ENCODE data around the gene PCDHGA9. TPM values are rescaled to one million over a fixed set of nuclear protein-coding genes. Genes with fewer than 3 reads are reported as not detected.
A peak's percentile ranks its signal among the peaks of the same experiment; 100 is the strongest.

PCDHGA9 gene
- under 1 TPM; 0.13 to 0.19 TPM for total RNA-seq
- polyA plus RNA-seq = under 1 TPM in 1 of 3 donors, not detected in 2; 0.14 TPM
- 0 to 0.69 (median 0.11) reads per million in 6 experiments for total RNA-seq

- H3K36me3 Mint-ChIP-seq = peaks cover 7 to 45% (median 24%) of the 10 kb centered on the region in 3 donors
- no peak within 1 kb of the TSS for H3K27ac Mint-ChIP-seq
- peak within 1 kb of the TSS; percentile 43 to 77 (median 60) for H3K4me3 Mint-ChIP-seq
- peaks cover 45 to 84% (median 63%) of the 10 kb centered on the region in 5 donors for H3K27me3 Mint-ChIP-seq
- peaks cover 0 to 73% (median 30%) of the 10 kb centered on the region in 9 donors for H3K9me3 Mint-ChIP-seq
- POLR2A ChIA-PET = no interaction called here
- DNase-seq = no peak
- no peak for ATAC-seq
- no peaks in the 10 kb centered on the region for H3K4me1 Mint-ChIP-seq
Observed at GRCh38 chr5:141402553-141403243, at the start of gene PCDHGA9. TSS of gene PCDHGA9 (plus strand) at chr5:141402778. CDS start at chr5:141402953, 175 bp downstream.

GRCh38 chr5:141354900-141355469, 47.6 kb upstream of the PCDHGA9 start, which contains the start of gene PCDHGA4:
TSS of gene PCDHGA4 (plus strand) at chr5:141355021. CDS start at chr5:141355108, 87 bp downstream.
- Mint-ChIP-seq H3K27ac (no peak within 1 kb of the TSS), H3K4me3 (peak within 1 kb of the TSS in 8 of 10 donors; percentile 6 to 58 (median 30)), H3K4me1 (peaks cover 0 to 5% (median 2%) of the 10 kb centered on the region in 4 donors), H3K9me3 (peaks cover 6 to 81% (median 49%) of the 10 kb centered on the region in 9 donors), H3K36me3 (peaks cover 16 to 54% (median 21%) of the 10 kb centered on the region in 3 donors), H3K27me3 (peaks cover 39 to 99% (median 72%) of the 10 kb centered on the region in 5 donors)
- ATAC-seq (peak in 1 of 2 donors; percentile 27), DNase-seq (no peak)
- POLR2A ChIA-PET = no interaction called here

GRCh38 chr5:141355641-141356040, 46.9 kb upstream of the PCDHGA9 start:
- Mint-ChIP-seq H3K4me1 (peaks cover 0 to 6% (median 2%) of the 10 kb centered on the region in 4 donors), H3K27me3 (peaks cover 39 to 99% (median 72%) of the 10 kb centered on the region in 5 donors), H3K9me3 (peaks cover 0 to 81% (median 49%) of the 10 kb centered on the region in 9 donors), H3K4me3 (no peak overlapping the region), H3K27ac (no peak overlapping the region), H3K36me3 (peaks cover 14 to 55% (median 23%) of the 10 kb centered on the region in 3 donors)
- DNase-seq (no peak), ATAC-seq (no peak)
- POLR2A ChIA-PET = no interaction called here

DNA sequence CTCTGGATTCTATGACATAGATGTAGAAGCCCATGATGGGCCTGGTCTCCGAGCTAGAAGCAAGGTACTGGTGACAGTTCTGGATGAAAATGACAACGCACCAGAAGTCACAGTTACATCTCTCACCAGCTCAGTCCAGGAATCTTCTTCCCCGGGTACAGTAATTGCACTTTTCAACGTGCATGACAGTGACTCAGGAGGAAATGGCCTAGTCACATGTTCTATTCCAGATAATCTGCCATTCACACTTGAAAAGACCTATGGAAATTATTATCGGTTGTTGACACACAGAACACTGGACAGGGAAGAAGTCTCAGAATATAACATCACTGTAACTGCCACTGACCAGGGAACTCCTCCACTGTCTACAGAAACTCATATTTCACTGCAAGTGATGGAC, 46.4 kb upstream of the PCDHGA9 start:
- Mint-ChIP-seq H3K4me3 (no peak overlapping the region), H3K27me3 (peaks cover 41 to 99% (median 72%) of the 10 kb centered on the region in 5 donors), H3K4me1 (peaks cover 0 to 6% (median 2%) of the 10 kb centered on the region in 4 donors), H3K9me3 (peaks cover 0 to 81% (median 52%) of the 10 kb centered on the region in 9 donors), H3K36me3 (peaks cover 17 to 60% (median 22%) of the 10 kb centered on the region in 3 donors), H3K27ac (no peak overlapping the region)
- ATAC-seq (no peak), DNase-seq (no peak)
- POLR2A ChIA-PET = no interaction called here

DNA sequence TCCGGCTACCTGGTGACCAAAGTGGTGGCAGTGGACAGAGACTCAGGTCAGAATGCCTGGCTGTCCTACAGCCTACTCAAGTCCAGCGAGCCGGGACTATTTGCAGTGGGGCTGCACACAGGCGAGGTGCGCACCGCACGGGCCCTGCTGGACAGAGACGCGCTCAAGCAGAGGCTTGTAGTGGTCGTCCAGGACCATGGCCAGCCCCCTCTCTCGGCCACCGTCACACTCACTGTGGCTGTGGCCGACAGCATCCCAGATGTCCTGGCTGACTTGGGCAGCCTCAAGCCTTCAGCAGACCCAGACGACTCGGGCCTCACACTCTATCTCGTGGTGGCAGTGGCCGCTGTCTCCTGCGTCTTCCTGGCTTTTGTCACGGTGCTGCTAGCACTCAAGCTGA, 45.6 kb upstream of the PCDHGA9 start:
- Mint-ChIP-seq H3K4me1 (peaks cover 0 to 6% (median 2%) of the 10 kb centered on the region in 4 donors), H3K27ac (no peak overlapping the region), H3K9me3 (peaks cover 0 to 85% (median 56%) of the 10 kb centered on the region in 9 donors), H3K4me3 (no peak overlapping the region), H3K36me3 (peaks cover 19 to 64% (median 21%) of the 10 kb centered on the region in 3 donors), H3K27me3 (peaks cover 44 to 97% (median 70%) of the 10 kb centered on the region in 5 donors)
- POLR2A ChIA-PET = no interaction called here
- no peak for DNase-seq
- no peak for ATAC-seq

DNA sequence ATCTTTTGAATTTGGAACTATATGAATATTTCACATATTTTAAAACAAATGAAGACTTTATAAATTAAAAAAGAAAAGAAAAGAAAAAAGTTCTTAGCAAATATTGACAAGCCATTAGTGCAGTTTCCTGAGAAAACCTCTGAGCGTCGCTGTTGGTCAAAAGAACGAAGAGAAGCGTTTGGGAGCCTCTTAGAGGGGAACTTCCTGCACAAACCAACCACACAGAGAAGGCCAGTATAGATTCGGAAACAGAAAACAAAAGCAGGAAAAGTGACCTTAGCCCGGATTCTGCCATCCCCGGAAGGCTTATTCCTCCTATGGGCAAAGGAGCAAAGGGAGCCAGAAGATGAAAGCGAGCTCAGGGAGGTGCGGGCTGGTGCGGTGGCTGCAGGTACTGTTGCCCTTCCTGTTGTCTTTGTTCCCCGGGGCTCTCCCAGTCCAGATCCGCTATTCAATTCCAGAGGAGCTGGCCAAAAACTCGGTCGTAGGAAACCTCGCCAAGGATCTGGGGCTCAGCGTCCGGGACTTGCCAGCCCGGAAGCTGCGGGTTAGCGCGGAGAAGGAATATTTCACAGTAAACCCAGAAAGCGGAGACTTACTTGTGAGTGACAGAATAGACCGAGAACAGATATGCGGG, 42.7 kb upstream of the PCDHGA9 start, which contains the start of gene PCDHGB2:
Gene PCDHGB2 (plus strand): TSS at position 205 of the 637 bp plus-strand sequence. CDS start 142 bp downstream, at position 347.
- POLR2A ChIA-PET = no interaction called here
- Mint-ChIP-seq H3K4me1 (peaks cover 0 to 6% (median 2%) of the 10 kb centered on the region in 4 donors), H3K27ac (peak within 1 kb of the TSS in 4 of 10 donors; percentile 48 to 76 (median 62)), H3K27me3 (peaks cover 51 to 98% (median 74%) of the 10 kb centered on the region in 5 donors), H3K36me3 (peaks cover 24 to 71% (median 35%) of the 10 kb centered on the region in 3 donors), H3K9me3 (peaks cover 0 to 89% (median 56%) of the 10 kb centered on the region in 9 donors), H3K4me3 (peak within 1 kb of the TSS; percentile 70 to 89 (median 84))
- DNase-seq (peak in 4 of 10 donors; percentile 9 to 25 (median 19)), ATAC-seq (peak; percentile 39 to 53)

- DNase-seq (no peak), ATAC-seq (no peak)
- POLR2A ChIA-PET = no interaction called here
- peaks cover 0 to 90% (median 59%) of the 10 kb centered on the region in 9 donors for H3K9me3 Mint-ChIP-seq
- H3K27ac Mint-ChIP-seq = peak overlapping the region in 1 of 10 donors; percentile 9
- H3K36me3 Mint-ChIP-seq = peaks cover 29 to 72% (median 42%) of the 10 kb centered on the region in 3 donors
- H3K27me3 Mint-ChIP-seq = peaks cover 58 to 98% (median 78%) of the 10 kb centered on the region in 5 donors
- H3K4me1 Mint-ChIP-seq = peaks cover 0 to 6% (median 2%) of the 10 kb centered on the region in 4 donors
- peak overlapping the region in 4 of 10 donors; percentile 6 to 42 (median 27) for H3K4me3 Mint-ChIP-seq
Observed at GRCh38 chr5:141360685-141361084, 41.9 kb upstream of the PCDHGA9 start.

- Mint-ChIP-seq H3K27ac (no peak overlapping the region), H3K9me3 (peaks cover 0 to 93% (median 51%) of the 10 kb centered on the region in 9 donors), H3K27me3 (peaks cover 59 to 95% (median 74%) of the 10 kb centered on the region in 5 donors), H3K4me1 (peaks cover 0 to 6% (median 2%) of the 10 kb centered on the region in 4 donors), H3K4me3 (no peak overlapping the region), H3K36me3 (peaks cover 29 to 67% (median 42%) of the 10 kb centered on the region in 3 donors)
- ATAC-seq (no peak), DNase-seq (no peak)
- POLR2A ChIA-PET = no interaction called here
Observed at GRCh38 chr5:141362719-141363118, 39.9 kb upstream of the PCDHGA9 start.

DNA sequence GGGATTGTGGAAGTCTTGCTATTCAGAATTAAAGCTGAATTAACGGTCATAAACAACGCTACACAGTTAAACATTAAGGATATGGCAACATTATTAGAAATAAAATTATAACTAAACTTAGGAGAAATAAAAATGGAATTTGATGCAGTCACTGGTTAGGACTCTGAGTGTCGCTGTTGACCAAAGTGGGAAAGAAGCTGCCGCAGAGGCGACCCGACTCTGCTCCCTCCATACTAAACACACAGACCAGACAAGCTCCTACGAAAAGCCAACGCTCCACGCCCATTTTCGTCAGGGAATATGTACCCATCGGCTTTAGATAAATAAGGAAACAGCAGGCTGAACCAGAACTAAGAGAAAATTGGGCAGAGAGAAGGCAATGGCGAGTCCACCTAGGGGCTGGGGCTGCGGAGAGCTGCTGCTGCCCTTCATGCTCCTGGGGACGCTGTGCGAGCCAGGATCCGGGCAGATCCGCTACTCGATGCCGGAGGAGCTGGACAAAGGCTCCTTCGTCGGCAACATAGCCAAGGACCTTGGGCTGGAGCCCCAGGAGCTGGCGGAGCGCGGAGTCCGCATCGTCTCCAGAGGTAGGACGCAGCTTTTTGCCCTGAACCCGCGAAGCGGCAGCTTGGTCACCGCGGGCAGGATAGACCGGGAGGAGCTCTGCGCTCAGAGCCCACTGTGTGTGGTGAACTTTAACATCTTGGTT, 38.5 kb upstream of the PCDHGA9 start, which contains the start of gene PCDHGA5:
Gene PCDHGA5 (plus strand): TSS at position 211 of the 709 bp plus-strand sequence. CDS start 169 bp downstream, at position 380.
- DNase-seq (no peak), ATAC-seq (no peak)
- Mint-ChIP-seq H3K27me3 (peaks cover 64 to 95% (median 74%) of the 10 kb centered on the region in 5 donors), H3K9me3 (peaks cover 0 to 89% (median 44%) of the 10 kb centered on the region in 9 donors), H3K36me3 (peaks cover 27 to 58% (median 43%) of the 10 kb centered on the region in 3 donors), H3K4me1 (peaks cover 0 to 6% (median 2%) of the 10 kb centered on the region in 4 donors), H3K27ac (peak within 1 kb of the TSS in 1 of 10 donors; percentile 5), H3K4me3 (peak within 1 kb of the TSS in 2 of 10 donors; percentile 8 to 33)
- POLR2A ChIA-PET = no interaction called here

DNA sequence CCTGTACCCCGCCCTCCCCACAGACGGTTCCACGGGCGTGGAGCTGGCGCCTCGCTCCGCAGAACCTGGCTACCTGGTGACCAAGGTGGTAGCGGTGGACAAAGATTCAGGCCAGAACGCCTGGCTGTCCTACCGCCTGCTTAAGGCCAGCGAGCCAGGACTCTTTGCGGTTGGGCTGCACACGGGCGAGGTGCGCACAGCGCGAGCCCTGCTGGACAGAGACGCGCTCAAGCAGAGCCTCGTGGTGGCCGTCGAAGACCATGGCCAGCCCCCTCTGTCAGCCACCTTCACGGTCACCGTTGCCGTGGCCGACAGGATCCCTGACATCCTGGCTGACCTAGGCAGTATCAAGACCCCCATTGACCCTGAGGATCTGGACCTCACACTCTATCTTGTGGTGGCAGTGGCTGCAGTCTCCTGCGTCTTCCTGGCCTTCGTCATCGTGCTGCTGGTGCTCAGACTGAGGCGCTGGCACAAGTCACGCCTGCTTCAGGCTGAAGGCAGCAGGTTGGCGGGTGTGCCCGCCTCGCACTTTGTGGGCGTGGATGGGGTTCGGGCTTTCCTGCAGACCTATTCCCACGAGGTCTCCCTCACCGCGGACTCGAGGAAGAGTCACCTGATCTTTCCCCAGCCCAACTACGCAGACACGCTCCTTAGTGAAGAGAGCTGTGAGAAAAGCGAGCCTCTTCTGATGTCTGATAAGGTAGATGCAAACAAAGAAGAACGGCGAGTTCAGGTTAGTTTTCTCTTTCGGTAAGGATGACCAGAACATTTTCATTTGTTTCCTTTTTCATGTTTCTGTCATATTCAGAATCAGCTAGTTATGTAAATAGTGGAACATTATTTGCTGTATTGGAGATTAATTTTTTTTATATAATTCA, 36.3 kb upstream of the PCDHGA9 start:
- Mint-ChIP-seq H3K27me3 (peaks cover 61 to 95% (median 74%) of the 10 kb centered on the region in 5 donors), H3K36me3 (peaks cover 22 to 54% (median 43%) of the 10 kb centered on the region in 3 donors), H3K9me3 (peaks cover 0 to 89% (median 35%) of the 10 kb centered on the region in 9 donors)

More for the DNA sequence above, 36.3 kb upstream of the PCDHGA9 start:
- Mint-ChIP-seq H3K27ac (peak overlapping the region in 1 of 10 donors; percentile 40), H3K4me1 (peaks cover 2 to 7% (median 4%) of the 10 kb centered on the region in 4 donors), H3K4me3 (no peak overlapping the region)
- no peak for DNase-seq
- POLR2A ChIA-PET = no interaction called here
- ATAC-seq = no peak

Measured in naive thymus-derived CD8-positive, alpha-beta T cell (primary cell).